Measurements from ENCODE around the gene MGLL.

MGLL gene

GRCh38 chr3:127670229-127670559, 152.1 kb downstream of the MGLL start:
- TF ChIP-seq EZH2phosphoT487 (IDR thresholded peaks at IDR 0.05; ENCODE audit: low read length) (no peak), EZH2 (optimal IDR thresholded peaks at IDR 0.05; ENCODE audit: low read depth, low read length) (no peak), CTCF (IDR thresholded peaks at IDR 0.05; ENCODE audit: low read length) (no peak)
- H2AFZ ChIP-seq (ENCODE audit: low read length): no peak overlapping the region
- H3K9me2 ChIP-seq (replicated peaks; ENCODE audit: insufficient read depth, low read length): no peaks in the 10 kb centered on the region
- no peaks in the 10 kb centered on the region for H3K9me3 ChIP-seq (replicated peaks; ENCODE audit: insufficient read depth, low read length)
- DNase-seq: no peak
- no peak overlapping the region for H3K4me2 ChIP-seq (ENCODE audit: low read depth, low read length)
- no peaks in the 10 kb centered on the region for H3F3A ChIP-seq (ENCODE audit: insufficient read depth, low read length)
- 0 out of 2 replicates have a peak, but pooled peaks cover 5% of the 10 kb centered on the region for H3K4me1 ChIP-seq (ENCODE audit: low read length)
- no peak overlapping the region for H3K4me3 ChIP-seq (ENCODE audit: low read length)
- H4K20me1 ChIP-seq (ENCODE audit: insufficient read depth, low read length): no peaks in the 10 kb centered on the region
- no peaks in the 10 kb centered on the region for H3K27me3 ChIP-seq (replicated peaks; ENCODE audit: insufficient read depth, low read length)
- no peak overlapping the region for H3K27ac ChIP-seq (ENCODE audit: low read length)
- no peak overlapping the region for H3K9ac ChIP-seq (ENCODE audit: low read length)
- H3K36me3 ChIP-seq (replicated peaks; ENCODE audit: insufficient read depth, low read length): no peaks in the 10 kb centered on the region
- no peaks in the 10 kb centered on the region; the same call in 1 of the 2 replicates for H3K79me2 ChIP-seq (ENCODE audit: low read length)

- Histone ChIP-seq H3K9ac (ENCODE audit: low read length) (no peak overlapping the region), H3K27me3 (replicated peaks; ENCODE audit: insufficient read depth, low read length) (no peaks in the 10 kb centered on the region), H4K20me1 (ENCODE audit: insufficient read depth, low read length) (no peaks in the 10 kb centered on the region), H3K4me1 (ENCODE audit: low read length) (0 out of 2 replicates have a peak, but pooled peaks cover 5% of the 10 kb centered on the region), H3K9me2 (replicated peaks; ENCODE audit: insufficient read depth, low read length) (no peaks in the 10 kb centered on the region), H3K4me2 (ENCODE audit: low read depth, low read length) (no peak overlapping the region), H3K27ac (ENCODE audit: low read length) (no peak overlapping the region), H3F3A (ENCODE audit: insufficient read depth, low read length) (no peaks in the 10 kb centered on the region), H3K4me3 (ENCODE audit: low read length) (no peak overlapping the region), H3K9me3 (replicated peaks; ENCODE audit: insufficient read depth, low read length) (no peaks in the 10 kb centered on the region), H2AFZ (ENCODE audit: low read length) (no peak overlapping the region), H3K79me2 (ENCODE audit: low read length) (no peaks in the 10 kb centered on the region; the same call in 1 of the 2 replicates), H3K36me3 (replicated peaks; ENCODE audit: insufficient read depth, low read length) (no peaks in the 10 kb centered on the region)
- TF ChIP-seq EZH2 (optimal IDR thresholded peaks at IDR 0.05; ENCODE audit: low read depth, low read length): no peak
- no peak for TF ChIP-seq EZH2phosphoT487 (IDR thresholded peaks at IDR 0.05; ENCODE audit: low read length)
- TF ChIP-seq CTCF (IDR thresholded peaks at IDR 0.05; ENCODE audit: low read length): no peak
- DNase-seq: no peak
These were observed 152.6 kb downstream of the MGLL start for GRCh38 chr3:127669541-127670228.

- H3K9ac ChIP-seq (ENCODE audit: low read length): no peak overlapping the region
- H2AFZ ChIP-seq (ENCODE audit: low read length): no peak overlapping the region
- no peaks in the 10 kb centered on the region for H3K9me2 ChIP-seq (replicated peaks; ENCODE audit: insufficient read depth, low read length)
- H4K20me1 ChIP-seq (ENCODE audit: insufficient read depth, low read length): no peaks in the 10 kb centered on the region
- no peaks in the 10 kb centered on the region for H3F3A ChIP-seq (ENCODE audit: insufficient read depth, low read length)
- no peak overlapping the region for H3K4me2 ChIP-seq (ENCODE audit: low read depth, low read length)
- H3K4me1 ChIP-seq (ENCODE audit: low read length): 0 out of 2 replicates have a peak, but pooled peaks cover 5% of the 10 kb centered on the region
- TF ChIP-seq EZH2phosphoT487 (IDR thresholded peaks at IDR 0.05; ENCODE audit: low read length) (no peak), EZH2 (optimal IDR thresholded peaks at IDR 0.05; ENCODE audit: low read depth, low read length) (no peak), CTCF (IDR thresholded peaks at IDR 0.05; ENCODE audit: low read length) (no peak)
- H3K79me2 ChIP-seq (ENCODE audit: low read length): no peaks in the 10 kb centered on the region; the same call in 1 of the 2 replicates
- no peak overlapping the region for H3K27ac ChIP-seq (ENCODE audit: low read length)
- no peaks in the 10 kb centered on the region for H3K36me3 ChIP-seq (replicated peaks; ENCODE audit: insufficient read depth, low read length)
- H3K27me3 ChIP-seq (replicated peaks; ENCODE audit: insufficient read depth, low read length): no peaks in the 10 kb centered on the region
- no peaks in the 10 kb centered on the region for H3K9me3 ChIP-seq (replicated peaks; ENCODE audit: insufficient read depth, low read length)
- no peak overlapping the region for H3K4me3 ChIP-seq (ENCODE audit: low read length)
- DNase-seq: no peak
These were observed 153.4 kb downstream of the MGLL start for GRCh38 chr3:127668906-127669305.

All from MM.1S (cell line).